Forelimb muscle (tissue), 1 donor: Measurements from ENCODE around the gene RNF186. TPM values are rescaled to one million over a fixed set of nuclear protein-coding genes. Genes with fewer than 3 reads are reported as not detected.
"Not testable (repeated sequence)": the region's sequence is repeated elsewhere in the genome, so short reads cannot be mapped to it uniquely, and the experiment has no call there.

ENCODE experiments used
- DNase-seq: peaks from one replicate; pipeline ENCODE4 v3.0.0-alpha.2; 2013; ENCODE audit warnings: low read depth
- polyA plus RNA-seq: library from polyadenylated mRNA; unstranded; fragments of 120-200 nt; gene quantifications from one replicate; pipeline ENCODE4 v1.2.1, GENCODE V29; 2013; ENCODE audit not compliant: insufficient read length

The RNF186 gene, protein sequence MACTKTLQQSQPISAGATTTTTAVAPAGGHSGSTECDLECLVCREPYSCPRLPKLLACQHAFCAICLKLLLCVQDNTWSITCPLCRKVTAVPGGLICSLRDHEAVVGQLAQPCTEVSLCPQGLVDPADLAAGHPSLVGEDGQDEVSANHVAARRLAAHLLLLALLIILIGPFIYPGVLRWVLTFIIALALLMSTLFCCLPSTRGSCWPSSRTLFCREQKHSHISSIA
- polyA plus RNA-seq = 0.20 TPM

DNA sequence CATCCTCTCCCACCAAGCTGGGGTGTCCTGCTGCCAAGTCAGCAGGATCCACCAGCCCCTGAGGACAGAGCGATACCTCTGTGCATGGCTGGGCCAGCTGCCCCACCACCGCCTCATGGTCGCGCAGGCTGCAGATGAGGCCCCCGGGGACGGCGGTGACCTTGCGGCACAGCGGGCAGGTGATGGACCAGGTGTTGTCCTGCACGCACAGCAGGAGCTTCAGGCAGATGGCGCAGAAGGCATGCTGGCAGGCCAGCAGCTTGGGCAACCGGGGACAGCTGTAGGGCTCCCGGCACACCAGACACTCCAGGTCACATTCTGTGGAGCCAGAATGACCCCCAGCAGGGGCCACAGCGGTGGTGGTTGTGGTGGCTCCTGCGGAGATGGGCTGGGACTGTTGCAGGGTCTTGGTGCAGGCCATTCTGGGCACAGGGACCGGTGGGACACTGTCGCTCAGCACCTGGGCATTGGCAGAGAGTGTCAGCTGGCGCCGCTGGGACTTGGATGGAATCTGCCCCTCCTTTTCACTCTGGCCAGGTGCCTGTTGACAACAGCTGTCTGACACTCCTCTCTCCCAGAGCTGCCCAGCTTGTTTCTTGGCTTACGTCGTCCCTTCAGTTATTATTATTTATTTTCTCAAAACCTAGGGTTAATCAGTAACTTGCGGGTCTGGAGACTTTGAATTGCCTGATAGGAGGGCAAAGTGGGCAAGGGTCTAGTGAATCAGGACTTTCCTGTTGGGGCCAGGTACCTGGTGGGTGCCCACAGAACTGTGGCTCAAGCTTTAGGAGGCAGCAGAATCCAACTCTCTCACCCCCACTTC lies at the start of gene RNF186:
TSS of gene RNF186 (minus strand) at position 603 of the 823 bp plus-strand sequence. CDS start at position 421, 182 bp downstream.
- no peak for DNase-seq

GRCh38 chr1:19864570-19865160 lies 49.6 kb upstream of the RNF186 start:
- DNase-seq = no peak

- no peak for DNase-seq
These were observed 47.9 kb upstream of the RNF186 start for GRCh38 chr1:19862944-19863343.

DNA sequence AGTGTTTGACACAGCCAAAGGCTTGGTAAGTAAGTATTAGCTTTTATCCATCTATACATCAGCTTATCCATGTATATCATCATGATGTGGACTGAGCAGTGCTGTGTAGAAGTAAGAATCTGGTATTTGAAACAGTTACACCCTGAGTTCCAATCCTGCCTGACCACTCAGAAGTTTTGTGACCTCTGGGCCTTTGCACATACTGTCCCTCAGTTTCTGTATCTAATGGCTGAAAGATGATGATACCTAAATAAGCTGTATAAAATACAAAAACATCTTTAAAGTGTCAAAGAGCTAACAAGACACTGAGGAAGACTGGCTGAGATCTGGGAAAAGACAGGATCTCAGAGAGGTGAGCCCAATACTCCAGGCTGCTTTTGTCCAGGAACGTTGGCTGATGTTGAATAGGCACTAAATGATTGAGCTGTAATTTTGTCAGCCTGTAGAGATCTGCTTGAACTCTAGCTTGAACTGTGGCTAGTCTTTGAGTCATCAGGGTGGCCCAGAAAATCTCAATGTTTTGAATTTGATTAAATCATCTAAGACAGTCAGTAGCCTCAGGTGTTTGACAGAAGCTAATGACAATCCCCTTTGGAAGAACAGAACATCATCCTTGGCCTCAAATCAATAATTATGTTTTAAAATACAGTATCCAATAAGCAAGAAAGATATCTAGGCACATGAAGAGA lies 46.9 kb upstream of the RNF186 start:
- DNase-seq = no peak

DNA sequence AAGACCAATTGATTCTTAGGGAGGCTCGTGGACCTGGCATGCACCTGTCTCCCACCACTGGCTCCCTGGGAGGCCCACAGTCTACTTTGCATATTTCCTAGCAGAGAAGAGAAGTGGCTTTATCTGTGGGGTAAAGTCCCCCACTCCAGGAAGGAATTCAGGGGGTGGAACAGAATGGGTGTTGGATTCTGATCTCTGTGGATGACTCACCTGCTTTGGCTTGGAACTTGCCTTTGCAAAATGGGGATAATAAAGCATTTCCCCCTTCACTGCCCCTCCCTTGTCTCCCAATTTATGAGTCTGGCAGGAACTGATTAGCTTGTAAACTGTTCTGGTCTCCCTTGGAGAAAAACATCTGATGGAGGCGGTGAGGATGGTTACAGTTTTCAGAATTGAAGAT lies 46.0 kb upstream of the RNF186 start:
- DNase-seq = no peak

- DNase-seq = no peak
These were observed 45.3 kb upstream of the RNF186 start for GRCh38 chr1:19860418-19860817.

- DNase-seq = no peak
These were observed 44.8 kb upstream of the RNF186 start for GRCh38 chr1:19859876-19860275.

DNA sequence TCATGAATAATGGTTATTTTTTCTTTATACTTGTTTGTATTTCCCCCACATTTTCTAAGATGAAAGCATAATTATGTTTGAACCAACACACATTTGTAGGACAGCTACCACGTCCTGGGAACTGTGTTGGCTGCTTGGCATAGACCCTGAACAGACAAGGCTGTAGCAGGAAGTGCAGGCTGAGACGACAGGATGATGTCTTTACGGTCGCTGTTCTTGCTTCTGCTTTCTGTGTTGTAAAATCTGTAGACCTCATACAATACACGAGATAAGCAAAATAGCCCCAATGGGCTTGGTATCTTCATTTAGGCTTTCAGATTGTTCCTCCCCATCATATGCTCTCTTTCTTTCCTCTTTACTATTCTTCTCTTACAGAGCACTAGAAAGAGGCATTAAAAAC lies 43.8 kb upstream of the RNF186 start:
- no peak for DNase-seq

DNA sequence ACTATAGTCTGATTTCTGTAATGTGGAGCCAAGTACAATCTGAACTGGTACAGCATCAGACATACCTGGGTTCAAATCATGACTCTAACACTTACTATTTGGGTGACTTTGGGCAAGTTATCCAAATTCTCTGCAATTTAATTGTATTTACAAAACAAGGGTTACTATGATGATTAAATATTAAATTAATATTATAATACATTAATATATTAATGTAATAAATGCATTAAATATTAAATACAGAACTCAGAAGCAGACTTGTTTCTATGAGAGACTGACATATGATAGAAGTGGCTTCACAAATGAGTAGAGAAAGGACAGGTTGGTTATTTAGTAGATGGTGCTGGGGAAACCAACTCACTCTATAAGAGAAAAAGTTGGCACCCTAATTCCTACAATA lies 39.8 kb upstream of the RNF186 start:
- no peak for DNase-seq

GRCh38 chr1:19852036-19852435 lies 37.0 kb upstream of the RNF186 start:
- no peak for DNase-seq

DNA sequence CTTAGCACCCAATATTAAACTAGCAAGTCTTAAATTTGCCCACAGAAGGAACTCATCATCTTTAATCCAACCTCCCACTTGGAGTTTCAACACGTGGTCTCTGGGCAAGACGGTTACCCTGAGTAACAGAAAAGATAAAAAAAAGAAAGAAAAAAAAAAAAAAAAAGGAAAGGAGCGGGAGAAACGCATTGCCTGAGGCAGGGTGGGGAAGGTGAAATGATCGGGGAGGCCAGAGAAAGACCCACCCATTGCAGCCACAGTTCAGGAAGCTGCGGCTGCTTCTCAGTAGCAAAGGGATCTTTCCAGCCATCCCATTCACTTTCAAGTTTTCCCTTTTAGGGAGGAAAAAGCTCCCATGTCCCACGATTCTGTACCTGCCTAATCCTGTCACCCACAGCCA lies 35.1 kb upstream of the RNF186 start:
- DNase-seq = no peak

- not testable (repeated sequence) for DNase-seq
These were observed 34.2 kb upstream of the RNF186 start for GRCh38 chr1:19849307-19849706.

DNA sequence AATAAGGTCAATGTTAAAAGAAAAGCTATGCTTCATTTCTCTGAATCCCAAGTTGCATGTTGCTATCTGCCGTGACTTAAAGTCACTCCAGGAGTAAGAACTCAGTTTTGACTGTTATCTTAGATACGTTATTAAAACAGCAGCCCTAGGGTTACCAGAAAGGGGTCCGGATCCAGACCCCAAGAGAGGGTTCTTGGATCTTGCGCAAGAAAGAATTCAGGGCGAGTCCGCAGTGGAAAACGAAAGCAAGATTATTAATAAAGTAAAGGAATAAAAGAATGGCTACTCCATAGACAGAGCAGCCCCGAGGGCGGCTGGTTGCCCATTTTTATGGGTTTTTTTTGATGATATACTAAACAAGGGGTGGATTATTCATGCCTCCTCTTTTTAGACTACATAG lies 32.3 kb upstream of the RNF186 start:
- DNase-seq = not testable (repeated sequence)

- DNase-seq = no peak
These were observed 31.3 kb upstream of the RNF186 start for GRCh38 chr1:19846338-19846737.

DNA sequence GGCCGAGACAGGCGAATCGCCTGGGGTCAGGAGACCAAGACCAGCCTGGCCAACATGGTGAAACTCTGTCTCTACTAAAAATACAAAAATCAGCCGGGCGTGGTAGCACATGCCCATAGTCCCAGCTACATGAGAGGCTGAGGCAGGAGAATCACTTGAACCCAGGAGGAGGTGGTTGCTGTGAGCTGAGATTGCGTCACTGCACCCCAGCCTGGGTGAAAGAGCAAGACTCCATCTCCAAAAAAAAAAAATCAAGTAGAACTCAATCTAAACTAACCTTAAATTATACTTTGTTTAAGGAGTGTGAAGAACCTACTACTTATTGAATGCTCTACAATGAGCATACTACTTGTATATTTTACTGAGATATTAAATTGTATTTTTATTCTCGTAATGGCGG lies 30.5 kb upstream of the RNF186 start:
- no peak for DNase-seq

- DNase-seq = no peak
These were observed 29.8 kb upstream of the RNF186 start for GRCh38 chr1:19844731-19845495.

GRCh38 chr1:19840228-19840627 lies 25.1 kb upstream of the RNF186 start:
- no peak for DNase-seq

- no peak for DNase-seq
These were observed 22.8 kb upstream of the RNF186 start for GRCh38 chr1:19837866-19838265.

GRCh38 chr1:19835578-19835977 lies 20.5 kb upstream of the RNF186 start:
- DNase-seq = no peak

- no peak for DNase-seq
These were observed 16.4 kb upstream of the RNF186 start for GRCh38 chr1:19831441-19831840.

GRCh38 chr1:19828546-19828945 lies 13.5 kb upstream of the RNF186 start:
- no peak for DNase-seq

DNA sequence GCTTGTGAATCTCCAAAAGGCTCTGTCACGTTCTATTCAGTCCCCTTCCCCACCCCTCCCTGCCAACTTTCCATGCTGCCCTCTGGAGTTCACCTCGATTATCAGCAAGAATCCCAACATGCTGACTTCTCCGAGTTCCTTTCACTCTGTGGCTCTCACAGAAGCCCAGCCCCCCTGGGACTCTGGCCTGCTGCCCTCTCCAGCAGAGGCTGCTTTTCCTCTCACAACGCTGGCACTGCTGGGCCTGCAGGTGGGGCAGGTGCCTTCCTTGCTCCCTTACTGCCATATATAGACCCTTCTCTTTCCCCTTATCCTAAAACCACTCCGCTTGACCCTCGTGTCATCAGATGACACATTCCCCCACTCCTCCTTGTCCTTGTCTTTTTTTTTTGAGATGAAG lies 10.2 kb upstream of the RNF186 start:
- no peak for DNase-seq
